ENCODE measurements around the gene FES.
A peak's percentile ranks its signal among the peaks of the same experiment; 100 is the strongest.
"Not testable (repeated sequence)": the region's sequence is repeated elsewhere in the genome, so short reads cannot be mapped to it uniquely, and the experiment has no call there.

The FES gene

DNA sequence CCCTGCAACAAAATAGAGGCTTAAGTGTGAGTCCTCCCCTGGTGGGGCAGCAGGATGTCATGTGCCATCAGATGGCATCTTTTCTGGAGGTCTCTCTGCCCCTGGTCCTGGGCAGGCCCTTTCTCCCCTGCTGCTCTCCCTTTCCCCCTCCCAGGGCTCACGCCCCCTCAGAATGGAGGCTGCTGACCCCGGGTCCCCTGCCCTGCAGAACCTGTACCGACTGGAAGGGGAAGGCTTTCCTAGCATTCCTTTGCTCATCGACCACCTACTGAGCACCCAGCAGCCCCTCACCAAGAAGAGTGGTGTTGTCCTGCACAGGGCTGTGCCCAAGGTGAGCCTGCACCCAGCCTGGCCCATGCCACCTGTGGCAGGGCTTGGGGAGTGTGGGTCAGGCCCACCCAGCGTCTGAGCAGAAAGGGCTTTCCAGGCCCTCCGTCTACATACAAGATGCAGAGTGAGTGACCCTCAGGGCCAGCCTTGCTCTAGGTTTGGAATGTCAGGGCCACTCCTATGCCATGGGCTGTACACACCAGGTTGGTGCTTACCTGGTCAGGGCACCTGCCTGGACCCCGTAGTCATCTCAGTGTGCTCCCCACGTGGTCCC is 7.1 kb downstream of the FES start:
- DNase-seq (ENCODE audit: low spot score) = no peak

DNA sequence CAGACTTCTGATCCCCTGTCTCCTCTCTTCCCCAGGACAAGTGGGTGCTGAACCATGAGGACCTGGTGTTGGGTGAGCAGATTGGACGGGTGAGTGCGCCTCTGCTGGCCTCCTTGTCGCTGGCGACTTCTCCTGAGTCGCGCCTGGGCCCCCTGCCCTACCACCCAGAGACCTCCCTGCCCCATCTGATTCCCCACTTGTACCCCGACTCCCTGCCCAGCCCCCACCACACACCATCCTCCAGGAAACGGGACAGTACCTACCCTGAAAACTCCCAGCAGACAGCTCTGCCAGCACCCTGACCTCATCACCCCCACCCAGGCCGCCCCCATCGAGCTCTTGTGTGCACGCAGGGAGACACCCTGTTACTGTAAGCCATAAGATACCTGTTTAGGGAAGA is 7.7 kb downstream of the FES start:
- DNase-seq (ENCODE audit: low spot score) = no peak

DNA sequence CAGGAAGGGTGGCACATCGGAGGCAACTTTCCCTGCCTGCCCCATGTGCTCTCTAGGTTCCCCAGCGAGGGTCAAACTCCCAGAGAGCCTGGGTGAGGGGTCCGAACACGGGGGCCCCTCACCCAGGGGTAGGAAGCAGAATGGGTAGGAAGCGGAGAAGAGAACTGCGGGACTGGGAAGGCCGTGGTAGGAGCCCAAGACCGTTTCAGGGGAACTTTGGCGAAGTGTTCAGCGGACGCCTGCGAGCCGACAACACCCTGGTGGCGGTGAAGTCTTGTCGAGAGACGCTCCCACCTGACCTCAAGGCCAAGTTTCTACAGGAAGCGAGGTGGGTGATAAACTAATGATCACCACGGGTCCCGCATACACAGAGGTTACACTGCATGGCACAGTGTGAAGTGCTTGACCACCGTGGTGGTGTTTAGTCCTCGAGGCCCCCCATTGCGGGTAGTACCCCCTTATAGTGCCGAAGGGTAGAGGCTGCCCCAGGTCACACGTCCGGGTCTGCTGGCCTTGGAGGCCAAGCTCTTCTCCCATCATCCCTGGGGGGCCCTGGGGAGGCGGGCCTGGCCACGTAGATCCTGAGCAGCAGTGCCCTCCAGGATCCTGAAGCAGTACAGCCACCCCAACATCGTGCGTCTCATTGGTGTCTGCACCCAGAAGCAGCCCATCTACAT is 8.3 kb downstream of the FES start:
- no peak for DNase-seq (ENCODE audit: low spot score)

DNA sequence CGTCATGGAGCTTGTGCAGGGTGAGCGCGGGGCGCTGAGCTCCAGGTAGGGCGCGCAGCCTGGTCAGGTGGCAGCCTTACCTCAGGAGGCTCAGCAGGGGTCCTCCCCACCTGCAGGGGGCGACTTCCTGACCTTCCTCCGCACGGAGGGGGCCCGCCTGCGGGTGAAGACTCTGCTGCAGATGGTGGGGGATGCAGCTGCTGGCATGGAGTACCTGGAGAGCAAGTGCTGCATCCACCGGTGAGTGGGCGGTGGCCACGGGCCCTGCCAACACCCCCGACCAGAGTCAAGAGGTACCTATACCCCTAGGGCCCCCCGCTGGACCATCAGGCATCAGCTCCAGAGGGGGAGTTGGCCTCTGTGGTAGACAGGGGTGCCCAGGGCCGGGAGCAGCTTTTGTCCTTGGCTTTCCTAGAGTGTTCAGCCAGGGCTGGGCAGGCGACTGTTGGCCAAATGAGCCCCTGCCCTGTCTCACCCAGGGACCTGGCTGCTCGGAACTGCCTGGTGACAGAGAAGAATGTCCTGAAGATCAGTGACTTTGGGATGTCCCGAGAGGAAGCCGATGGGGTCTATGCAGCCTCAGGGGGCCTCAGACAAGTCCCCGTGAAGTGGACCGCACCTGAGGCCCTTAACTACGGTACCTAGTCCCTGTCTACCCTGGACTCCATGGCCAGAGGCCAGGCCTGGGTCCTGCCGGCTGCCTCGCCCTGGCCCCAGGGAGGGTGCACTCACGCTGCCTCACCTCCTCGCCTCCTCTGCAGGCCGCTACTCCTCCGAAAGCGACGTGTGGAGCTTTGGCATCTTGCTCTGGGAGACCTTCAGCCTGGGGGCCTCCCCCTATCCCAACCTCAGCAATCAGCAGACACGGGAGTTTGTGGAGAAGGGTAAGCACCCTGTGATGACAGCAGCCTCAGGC is 9.1 kb downstream of the FES start:
- DNase-seq (ENCODE audit: low spot score) = no peak

DNA sequence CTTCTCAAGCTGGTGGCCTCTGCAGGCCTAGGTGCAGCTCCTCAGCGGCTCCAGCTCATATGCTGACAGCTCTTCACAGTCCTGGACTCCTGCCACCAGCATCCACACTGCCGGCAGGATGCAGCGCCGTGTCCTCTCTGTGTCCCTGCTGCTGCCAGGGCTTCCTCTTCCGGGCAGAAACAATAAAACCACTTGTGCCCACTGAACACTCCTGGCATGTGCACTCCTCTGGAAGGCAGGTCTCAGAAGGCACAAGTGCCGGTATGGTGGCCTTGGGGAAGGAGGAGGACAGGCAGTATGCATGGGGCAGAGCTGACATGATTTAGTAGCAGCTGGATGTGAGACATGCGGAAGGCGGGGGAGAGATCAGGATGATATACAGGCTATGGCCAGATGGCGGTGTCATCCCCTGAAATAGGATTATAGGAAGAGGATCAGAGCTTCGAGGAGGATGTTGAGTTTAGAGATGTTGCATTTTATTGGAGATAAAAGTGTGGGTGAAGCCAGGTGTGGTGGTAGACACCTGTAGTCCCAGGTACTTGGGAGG is 11.3 kb downstream of the FES start:
- DNase-seq (ENCODE audit: low spot score) = peak; percentile 89

DNA sequence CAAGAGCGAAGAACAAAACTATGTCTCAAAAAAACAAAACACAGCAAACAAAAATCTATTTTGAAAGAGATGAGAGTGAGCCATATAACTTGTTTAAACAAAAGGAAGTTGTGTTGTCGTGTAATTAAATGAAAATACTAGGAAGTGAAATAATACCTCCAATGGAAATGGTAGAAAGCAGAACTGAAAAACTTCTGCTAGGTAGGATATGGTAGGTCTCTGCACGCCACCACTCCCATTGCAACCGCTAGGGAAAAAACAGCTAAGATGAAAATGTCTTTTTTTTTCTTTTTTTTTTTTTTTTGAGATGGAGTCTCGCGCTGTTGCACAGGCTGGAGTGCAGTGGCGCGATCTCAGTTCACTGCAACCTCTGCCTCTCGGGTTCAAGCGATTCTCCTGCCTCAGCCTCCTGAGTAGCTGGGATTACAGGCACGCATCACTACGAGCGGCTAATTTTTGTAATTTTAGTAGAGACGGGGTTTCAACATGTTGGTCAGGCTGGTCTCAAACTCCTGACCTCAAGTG is 12.9 kb downstream of the FES start:
- DNase-seq (ENCODE audit: low spot score) = not testable (repeated sequence)

DNA sequence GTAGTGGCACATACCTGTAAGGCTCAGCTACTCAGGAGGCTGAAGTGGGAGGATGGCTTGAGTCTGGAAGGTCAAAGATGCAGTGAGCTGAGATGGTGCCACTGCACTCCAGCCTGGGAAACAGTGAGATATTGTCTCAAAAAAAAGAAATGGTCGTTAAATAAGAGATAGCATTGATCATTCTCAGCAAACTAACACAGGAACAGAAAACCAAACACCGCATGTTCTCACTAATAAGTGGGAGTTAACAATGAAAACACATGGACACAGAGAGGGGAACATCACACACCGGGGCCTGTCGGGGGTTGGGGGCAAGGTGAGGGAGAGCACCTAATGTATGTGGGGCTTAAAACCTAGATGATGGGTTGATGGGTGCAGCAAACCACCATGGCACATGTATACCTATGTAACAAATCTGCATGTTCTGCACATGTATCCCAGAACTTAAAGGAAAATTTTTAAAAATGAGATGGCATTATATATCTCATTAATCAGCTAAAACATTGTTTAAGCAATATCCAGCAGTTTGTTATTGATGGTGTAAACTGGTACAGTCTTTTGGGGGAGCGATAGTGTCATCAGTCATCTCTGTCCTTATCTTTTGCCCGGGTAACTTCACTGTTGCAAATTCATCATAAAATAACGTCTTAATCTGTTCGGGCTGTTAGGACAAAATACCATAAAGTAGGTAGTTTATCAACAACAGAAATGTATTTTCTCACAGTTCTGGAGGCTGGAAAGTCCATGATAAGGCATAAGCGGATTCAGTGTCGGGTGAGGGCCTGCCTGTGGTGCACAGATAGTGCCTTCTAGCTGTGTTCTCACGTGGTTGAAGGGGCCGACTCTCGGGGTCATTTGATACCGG is 17.1 kb downstream of the FES start:
- DNase-seq (ENCODE audit: low spot score) = peak; percentile 73

DNA sequence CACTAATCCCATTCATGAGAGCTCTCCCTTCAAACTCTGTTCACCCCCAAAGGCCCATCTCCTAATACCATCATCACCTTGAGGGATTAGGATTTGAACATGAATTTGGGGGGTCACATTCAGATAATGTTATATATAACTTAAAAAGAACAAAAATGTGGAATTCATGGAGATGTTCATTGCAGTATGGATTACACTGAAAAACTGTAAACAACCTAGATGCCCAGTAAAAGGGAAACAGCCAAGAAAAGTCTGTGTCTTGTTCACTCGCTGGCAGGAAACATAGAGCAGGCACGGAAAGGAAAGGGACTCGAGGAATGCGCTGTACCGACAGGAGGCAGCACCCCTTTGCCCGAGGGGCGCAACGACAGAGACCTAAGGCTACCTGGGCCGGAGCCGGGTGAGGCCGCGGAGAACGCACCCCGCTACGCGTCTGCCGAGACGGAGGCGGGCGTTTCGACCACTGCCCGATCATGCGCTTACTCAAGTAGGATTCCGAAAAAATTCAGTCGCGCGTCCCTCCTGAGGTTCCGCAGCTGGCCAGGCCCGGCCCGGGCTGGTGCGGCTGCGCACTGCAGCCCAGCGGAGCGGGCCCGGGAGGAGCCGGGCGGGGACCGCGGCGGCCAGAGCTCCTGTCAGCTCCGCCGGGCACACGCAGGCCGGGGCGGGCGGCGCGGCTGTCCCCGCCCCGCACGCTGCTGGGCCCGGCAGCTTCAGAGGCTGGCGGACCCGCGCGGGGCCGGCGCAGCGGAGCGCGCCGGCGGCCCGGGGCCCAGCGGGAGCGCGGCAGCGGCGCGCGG is 17.9 kb downstream of the FES start:
- peak; percentile 79 for DNase-seq (ENCODE audit: low spot score)

DNA sequence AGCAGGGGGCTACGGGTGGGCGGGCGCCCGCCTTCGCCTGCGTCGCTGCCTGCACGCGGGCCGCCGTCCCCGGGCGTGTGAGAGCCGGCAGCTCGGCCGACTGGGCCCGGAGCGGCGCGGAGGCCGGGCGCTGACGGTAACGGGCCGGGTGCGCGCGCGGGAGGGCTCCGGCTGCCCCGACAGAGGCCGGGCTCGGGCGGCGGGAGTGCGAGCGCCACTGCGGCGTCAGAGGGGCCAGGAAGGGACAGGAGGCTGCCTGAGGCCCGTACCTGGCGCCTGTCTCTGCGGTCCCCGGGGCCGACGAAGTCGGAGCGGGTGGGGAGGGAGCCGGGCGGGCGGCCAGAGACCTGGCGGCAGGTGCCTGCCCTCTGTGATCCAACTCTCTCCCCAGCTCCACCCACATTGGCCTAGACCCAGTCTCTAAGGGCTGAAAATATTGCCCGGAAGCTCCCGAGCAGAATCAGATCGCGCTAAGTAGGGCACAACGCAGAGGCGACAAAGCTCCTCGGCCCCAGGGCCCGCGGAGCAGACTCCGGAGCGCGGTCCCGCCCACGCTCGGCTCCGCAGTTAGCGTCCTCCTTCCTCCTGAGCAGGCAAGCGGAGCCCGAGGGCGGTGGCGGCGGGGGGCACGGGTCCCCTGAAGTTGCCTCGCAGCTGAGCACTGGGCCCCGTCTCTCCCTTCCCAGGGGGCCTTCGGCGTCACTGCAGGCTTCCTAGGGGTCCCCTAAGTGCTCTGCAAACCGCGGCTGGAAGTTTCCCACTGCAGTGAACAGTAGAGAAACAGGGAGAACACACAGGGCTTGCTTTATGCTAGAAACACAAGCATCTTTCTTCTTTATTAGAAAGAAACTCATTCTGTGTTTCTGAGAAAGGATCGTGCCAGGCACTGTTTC is 18.8 kb downstream of the FES start, which contains the start of gene MAN2A2:
Gene MAN2A2 (plus strand): TSS at position 463 of the 893 bp plus-strand sequence. CDS start 906 bp downstream, outside the sequence.
- peak; percentile 95 for DNase-seq (ENCODE audit: low spot score)

DNA sequence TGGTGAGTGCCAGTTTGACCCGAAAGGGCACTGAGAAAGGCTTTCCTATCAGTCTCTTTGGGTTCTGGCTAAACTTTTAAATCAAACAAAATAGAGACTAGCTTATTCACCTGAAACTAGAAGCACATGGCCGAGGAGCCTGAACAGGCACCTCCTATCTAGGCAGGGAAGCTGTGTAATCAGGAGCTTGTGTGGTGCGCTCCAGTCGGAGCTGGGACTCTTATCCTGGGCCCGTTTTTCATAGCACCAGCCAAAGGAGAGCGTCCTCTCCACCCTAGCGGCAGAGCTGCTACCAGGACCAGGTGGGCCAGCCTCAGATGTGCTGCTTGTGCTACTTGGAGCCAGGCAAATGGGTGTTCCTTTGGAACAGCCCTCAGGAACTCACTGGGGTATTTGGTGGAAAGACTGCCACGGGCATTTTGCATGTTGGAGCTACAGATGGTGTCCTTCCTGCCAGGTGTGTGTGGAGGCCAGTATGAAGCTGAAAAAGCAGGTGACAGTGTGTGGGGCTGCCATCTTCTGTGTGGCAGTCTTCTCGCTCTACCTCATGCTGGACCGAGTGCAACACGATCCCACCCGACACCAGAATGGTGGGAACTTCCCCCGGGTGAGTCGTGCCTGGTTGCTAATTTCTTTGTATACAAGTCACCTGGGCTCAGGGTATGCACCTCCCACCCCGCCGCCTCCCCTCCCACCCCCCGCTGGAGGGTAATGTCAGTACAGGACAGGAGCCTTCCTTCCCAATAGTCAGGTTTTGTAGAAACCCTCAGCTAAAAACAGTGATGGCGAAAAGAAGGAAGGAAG is 19.6 kb downstream of the FES start:
- DNase-seq (ENCODE audit: low spot score) = no peak

DNA sequence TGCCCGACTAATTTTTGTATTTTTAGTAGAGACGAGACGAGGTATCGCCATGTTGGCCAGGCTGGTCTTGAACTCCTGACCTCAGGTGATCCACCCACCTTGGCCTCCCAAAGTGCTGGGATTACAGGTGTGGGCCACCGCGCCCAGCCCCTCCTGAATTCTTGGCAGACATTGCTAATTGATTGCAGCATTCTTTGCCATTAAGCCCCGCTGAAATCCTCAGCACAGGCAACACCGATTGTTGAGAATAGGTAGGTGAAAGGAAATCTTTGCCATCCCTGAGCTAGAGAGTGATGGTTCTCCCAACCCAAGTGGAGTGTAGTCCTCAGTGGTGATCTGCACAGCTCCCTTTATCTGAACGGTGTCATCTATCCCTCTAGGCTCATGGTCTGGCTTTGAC is 20.4 kb downstream of the FES start:
- no peak for DNase-seq (ENCODE audit: low spot score)

DNA sequence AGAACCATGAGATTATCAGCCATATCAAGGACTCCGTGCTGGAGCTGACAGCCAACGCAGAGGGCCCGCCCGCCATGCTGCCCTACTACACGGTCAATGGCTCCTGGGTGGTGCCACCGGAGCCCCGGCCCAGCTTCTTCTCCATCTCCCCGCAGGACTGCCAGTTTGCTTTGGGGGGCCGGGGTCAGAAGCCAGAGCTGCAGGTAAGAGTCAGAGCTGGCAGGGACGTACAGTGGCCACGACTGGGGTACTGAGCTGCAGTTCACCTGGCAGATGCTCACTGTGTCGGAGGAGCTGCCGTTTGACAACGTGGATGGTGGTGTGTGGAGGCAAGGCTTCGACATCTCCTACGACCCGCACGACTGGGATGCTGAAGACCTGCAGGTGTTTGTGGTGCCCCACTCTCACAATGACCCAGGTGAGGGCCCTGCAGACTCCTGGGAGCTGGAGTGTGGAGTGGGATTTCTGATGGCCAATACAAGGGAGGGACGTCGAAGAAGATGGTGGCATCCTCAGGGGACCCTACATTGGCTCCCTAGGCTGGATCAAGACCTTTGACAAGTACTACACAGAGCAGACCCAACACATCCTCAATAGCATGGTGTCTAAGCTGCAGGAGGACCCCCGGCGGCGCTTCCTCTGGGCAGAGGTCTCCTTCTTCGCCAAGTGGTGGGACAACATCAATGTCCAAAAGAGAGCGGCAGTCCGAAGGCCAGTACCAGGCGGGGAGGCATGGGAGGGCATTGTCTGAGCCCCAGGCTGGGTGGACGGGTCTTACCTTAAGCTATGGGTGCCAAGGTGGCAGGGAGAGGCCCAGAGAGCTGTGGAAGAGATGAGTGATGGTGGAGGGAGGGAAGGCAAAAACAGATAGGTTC is 21.2 kb downstream of the FES start:
- no peak for DNase-seq (ENCODE audit: low spot score)

DNA sequence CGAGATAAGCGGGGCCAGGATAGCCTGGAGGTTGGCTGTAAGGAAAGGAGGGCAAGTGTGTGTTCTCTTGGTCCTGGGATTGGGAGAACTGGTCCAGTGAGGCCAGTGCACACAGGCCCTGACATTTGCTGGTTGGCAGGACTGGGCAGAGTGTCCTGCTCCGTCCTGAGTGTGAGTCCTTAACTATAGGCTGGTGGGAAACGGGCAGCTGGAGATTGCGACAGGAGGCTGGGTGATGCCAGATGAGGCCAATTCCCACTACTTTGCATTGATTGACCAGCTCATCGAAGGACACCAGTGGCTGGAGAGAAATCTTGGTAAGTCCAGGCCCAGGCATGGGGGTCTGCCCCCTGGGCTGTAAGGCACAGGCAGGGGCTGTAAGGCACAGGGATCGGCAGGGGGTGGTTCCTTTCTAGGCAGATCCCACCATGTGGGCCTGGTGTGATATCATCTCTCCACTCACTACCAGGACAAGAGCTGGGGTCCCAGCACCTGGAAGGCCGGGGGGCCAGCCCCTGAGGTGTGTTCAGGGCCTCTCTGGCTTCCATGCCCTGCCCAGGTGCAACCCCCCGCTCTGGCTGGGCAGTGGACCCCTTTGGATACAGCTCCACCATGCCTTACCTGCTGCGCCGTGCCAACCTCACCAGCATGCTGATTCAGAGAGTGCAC is 22.0 kb downstream of the FES start:
- DNase-seq (ENCODE audit: low spot score) = no peak

DNA sequence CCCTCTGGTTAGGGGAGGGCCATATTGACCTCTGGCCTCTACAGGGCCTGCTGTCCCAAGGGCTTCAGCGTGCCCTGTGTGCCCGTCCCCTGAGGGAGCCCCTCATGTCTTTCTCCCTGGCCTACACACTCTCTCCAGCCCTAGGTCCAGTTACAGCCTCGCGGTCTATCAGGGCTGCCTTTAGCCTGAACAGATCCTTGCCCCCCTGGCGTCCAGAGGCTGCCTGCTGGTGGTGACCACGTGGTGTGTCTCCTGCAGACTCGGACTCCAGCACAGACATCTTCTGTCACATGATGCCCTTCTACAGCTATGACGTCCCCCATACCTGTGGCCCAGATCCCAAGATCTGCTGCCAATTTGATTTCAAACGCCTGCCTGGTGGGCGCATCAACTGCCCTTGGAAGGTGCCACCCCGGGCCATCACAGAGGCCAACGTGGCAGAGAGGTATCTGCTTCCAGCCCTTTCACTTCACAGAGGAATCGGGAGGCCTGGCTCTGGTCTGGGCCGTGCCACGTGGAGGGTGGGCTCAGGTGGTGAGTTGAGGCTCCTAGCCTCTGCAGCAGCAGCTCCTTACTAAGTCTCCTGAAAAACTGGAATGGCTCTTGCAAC is 22.9 kb downstream of the FES start:
- no peak for DNase-seq (ENCODE audit: low spot score)

DNA sequence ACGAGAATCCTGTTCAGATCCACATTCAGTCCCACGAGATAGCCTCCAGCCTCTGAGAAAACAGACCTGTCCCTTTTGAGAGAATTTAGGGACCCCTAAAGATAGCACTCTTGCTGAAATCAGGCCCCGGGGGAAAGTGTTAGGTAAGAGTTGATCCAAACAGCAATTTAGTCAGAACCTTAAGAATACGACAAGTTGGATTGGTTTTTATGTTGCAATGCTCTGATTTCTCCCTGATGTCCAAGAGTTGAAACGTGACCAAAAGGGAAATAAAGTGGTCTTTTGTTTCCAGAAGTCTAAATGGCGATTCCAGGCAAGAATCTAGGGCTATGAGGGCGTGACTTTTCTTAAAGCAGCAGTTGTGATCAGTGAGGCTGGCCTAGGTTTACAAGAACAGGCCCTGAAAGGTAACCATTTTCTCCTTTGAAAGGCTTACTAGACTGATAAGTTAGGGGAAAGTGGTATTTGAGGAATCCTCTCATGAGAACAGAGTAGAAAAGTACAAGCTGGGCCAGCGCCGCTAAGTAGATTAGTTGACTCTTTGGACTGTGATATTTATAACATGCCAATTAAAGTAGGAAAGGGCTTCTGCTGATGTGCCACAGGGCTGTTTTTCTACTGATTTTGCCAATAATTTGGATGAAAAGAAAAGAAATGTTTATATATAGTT is 23.7 kb downstream of the FES start:
- DNase-seq (ENCODE audit: low spot score) = peak; percentile 84

DNA sequence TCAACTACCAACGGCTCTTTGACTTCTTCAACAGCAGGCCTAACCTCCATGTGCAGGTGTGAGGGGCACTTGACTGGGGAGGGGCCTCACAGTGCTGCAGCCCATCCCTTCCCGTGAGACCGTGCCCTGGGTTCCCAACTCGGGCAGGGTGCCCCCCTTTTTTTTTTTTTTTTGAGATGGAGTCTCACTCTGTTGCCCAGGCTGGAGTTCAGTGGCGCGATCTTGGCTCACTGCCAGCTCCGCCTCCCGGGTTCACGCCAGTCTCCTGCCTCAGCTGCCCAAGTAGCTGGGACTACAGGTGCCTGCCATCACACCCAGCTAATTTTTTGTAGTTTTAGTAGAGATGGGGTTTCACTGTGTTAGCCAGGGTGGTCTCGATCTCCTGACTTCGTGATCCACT is 25.1 kb downstream of the FES start:
- DNase-seq (ENCODE audit: low spot score) = not testable (repeated sequence)
